Measurements from ENCODE around the gene SGTA.

The SGTA gene

DNA sequence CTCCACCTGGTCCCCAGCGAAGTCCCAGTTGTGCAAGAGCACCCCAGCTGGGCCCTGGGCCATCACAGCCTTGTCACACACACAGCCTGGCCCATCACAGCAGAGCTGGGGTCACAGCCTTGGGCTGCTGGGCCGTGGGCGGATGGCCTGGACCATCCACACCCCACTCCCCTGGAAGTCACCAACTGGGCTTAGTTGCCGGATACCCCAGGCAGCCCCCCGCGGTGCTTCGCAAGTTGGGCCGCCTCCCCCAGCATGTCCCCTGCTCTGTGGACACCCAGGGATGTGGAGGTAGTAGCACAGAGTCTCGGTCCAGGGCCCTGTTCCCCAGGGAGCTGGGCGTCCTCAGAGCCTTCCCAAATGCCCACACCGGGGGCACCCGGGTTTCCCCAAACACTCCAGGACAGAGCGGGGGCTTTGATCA is 32.1 kb upstream of the SGTA start:
- no peak overlapping the region for H3K4me3 ChIP-seq (ENCODE audit: low read depth in 1 of 2, low read length in 2 of 2)
- H3K36me3 ChIP-seq (ENCODE audit: insufficient read depth, low read length) = no peaks in the 10 kb centered on the region
- H3K9me3 ChIP-seq (ENCODE audit: low read length) = no peaks in the 10 kb centered on the region
- H3K27me3 ChIP-seq (ENCODE audit: control insufficient read depth in 1 of 2, insufficient read depth in 2 of 2, low read length in 2 of 2) = no peaks in the 10 kb centered on the region
- H3K27ac ChIP-seq (ENCODE audit: low read depth, low read length) = no peak overlapping the region
- no peaks in the 10 kb centered on the region for H3K4me1 ChIP-seq (ENCODE audit: insufficient read depth, low read length)
- H3K9ac ChIP-seq (ENCODE audit: low read length) = no peak overlapping the region

DNA sequence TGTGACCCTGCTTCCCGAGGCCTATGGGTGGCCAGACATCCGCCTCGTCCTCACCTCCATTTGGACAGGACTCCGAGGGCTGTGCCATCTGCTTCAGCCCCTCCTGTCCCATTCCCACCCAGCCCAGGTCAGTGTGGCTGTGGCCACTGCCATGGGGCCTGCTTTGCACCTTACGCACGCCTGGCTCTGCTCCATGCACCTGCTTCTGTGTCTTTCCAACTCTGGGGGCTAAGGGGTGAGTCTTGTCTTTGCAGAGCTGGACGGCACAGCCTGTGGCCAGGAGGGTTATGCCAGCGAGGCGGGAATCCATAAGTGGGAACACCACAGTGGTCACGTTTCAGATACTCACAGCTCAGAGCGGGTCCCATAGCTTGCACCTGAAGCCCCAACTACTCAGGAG is 31.4 kb upstream of the SGTA start:
- no peak overlapping the region for H3K9ac ChIP-seq (ENCODE audit: low read length)
- no peaks in the 10 kb centered on the region for H3K36me3 ChIP-seq (ENCODE audit: insufficient read depth, low read length)
- no peaks in the 10 kb centered on the region for H3K27me3 ChIP-seq (ENCODE audit: control insufficient read depth in 1 of 2, insufficient read depth in 2 of 2, low read length in 2 of 2)
- H3K4me3 ChIP-seq (ENCODE audit: low read depth in 1 of 2, low read length in 2 of 2) = no peak overlapping the region
- H3K27ac ChIP-seq (ENCODE audit: low read depth, low read length) = no peak overlapping the region
- H3K9me3 ChIP-seq (ENCODE audit: low read length) = no peaks in the 10 kb centered on the region
- H3K4me1 ChIP-seq (ENCODE audit: insufficient read depth, low read length) = no peaks in the 10 kb centered on the region

DNA sequence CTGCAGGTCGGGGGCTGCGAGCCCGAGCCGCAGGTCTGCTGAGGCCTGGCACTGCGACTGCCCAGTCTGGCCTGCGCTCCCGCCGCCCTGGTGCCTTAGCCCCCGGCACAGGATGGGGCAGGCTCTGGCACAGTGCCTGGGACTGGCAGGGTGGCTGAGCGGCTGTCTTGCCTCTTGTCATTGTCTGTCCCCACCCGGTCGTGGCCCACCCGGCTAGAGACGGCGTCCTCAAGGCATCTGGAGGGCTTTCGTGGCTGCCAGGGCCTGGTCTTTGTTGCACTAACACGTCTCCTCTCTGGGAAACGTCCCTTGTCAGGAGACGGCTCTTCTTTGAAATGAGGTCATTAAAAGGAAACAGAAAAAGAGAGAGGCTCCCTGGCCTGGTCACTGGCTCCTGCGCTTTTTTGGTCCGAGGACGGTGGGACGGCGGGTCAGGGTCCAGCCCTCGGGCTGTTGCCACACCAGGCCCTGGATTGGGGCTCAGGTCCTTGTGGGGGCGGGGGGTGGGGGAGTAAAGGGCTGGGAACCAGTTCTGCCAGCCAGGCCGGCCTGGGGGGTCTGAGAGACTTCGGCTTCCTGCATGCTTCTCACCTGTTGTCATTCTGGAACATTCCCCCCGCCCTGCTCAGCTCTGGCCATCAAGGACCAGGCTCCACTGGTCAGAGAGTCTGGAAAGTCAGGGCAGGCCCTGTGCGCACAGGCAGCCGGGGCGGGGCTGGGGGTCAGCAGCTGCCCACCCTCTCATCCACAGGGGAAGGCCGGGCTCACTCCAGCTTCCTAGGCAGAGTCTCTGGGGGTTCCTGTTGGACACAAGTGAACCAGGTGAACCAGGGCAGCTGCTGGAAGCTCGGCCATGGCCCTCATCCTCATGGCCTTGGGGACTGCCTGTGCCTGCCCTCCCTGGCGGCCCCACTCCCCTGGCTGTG is 30.4 kb upstream of the SGTA start:
- Histone ChIP-seq H3K36me3 (ENCODE audit: insufficient read depth, low read length) (no peaks in the 10 kb centered on the region), H3K4me3 (ENCODE audit: low read depth in 1 of 2, low read length in 2 of 2) (no peak overlapping the region), H3K27ac (ENCODE audit: low read depth, low read length) (no peak overlapping the region), H3K9me3 (ENCODE audit: low read length) (no peaks in the 10 kb centered on the region), H3K27me3 (ENCODE audit: control insufficient read depth in 1 of 2, insufficient read depth in 2 of 2, low read length in 2 of 2) (no peaks in the 10 kb centered on the region), H3K9ac (ENCODE audit: low read length) (no peak overlapping the region), H3K4me1 (ENCODE audit: insufficient read depth, low read length) (no peaks in the 10 kb centered on the region)

DNA sequence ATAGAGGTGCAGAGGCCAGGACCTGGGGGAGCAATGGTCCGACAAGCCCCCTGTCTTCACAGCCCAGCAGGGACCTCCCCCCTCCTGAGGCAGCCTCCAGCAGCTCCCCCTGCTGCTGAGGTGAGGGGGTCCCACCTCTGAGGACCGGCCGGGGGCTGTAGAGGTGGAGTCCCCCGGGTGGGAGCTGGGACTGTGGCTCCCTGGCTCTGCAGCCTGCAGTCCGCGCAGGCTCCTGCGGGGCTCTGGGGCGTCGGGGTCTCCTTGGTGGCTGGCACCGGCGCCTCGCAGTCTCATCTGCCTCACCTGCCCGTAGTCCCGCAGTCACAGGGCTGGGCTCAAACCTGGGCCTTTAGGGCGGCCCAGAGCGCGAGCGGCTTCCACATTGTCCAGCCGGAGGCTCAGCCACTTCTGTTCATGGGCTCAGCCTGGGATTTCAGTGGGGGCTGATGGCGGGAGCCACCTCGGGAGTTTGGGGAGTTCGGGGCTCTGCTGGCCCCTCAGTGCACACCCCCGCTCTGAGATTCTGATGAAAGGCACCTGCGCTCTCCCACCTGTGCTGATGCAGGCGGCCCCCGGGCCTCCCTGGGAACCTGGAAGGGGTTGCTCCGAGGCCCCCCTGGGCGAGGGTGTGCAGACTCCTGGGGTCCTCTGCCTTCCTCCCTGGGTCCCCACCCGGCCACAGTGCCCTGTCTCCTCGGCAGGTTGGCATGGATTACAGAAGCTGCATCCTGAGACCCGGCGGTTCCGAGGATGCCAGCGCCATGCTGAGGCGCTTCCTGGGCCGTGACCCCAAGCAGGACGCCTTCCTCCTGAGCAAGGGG is 29.6 kb upstream of the SGTA start:
- Histone ChIP-seq H3K9ac (ENCODE audit: low read length) (no peak overlapping the region), H3K27me3 (ENCODE audit: control insufficient read depth in 1 of 2, insufficient read depth in 2 of 2, low read length in 2 of 2) (no peaks in the 10 kb centered on the region), H3K36me3 (ENCODE audit: insufficient read depth, low read length) (no peaks in the 10 kb centered on the region), H3K27ac (ENCODE audit: low read depth, low read length) (no peak overlapping the region), H3K9me3 (ENCODE audit: low read length) (no peaks in the 10 kb centered on the region), H3K4me3 (ENCODE audit: low read depth in 1 of 2, low read length in 2 of 2) (no peak overlapping the region), H3K4me1 (ENCODE audit: insufficient read depth, low read length) (no peaks in the 10 kb centered on the region)

DNA sequence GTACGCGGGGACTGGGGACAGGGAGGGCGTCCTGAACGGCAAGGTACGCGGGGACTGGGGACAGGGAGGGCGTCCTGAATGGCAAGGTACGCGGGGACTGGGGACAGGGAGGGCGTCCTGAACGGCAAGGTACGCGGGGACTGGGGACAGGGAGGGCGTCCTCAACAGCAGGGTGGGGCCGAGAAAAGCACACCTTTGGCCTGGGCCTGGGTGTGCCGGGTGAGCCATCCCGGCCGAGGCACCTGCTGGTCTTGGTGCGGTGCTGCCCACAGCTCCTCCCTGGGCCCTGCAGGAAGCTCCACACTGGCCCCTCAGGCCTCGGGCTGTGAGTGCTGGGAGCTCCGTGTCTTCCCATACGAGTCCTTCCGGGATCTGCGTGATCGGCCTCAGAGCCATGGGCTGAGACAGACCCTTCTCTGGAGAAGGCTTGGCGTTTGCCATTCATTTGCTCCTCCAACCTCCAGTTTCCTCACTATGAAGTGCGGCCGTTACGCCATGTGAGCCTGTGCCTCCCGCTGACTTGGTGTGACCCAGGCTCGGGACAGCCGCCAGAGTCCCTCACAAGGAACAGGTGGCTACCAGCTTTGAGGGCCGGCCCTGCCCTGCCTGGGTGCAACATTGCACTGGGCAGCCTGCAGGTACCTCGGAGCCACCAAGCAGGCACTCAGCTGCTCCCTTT is 28.8 kb upstream of the SGTA start:
- no peak overlapping the region for H3K9ac ChIP-seq (ENCODE audit: low read length)
- no peak overlapping the region for H3K27ac ChIP-seq (ENCODE audit: low read depth, low read length)
- no peaks in the 10 kb centered on the region for H3K36me3 ChIP-seq (ENCODE audit: insufficient read depth, low read length)
- H3K9me3 ChIP-seq (ENCODE audit: low read length) = no peaks in the 10 kb centered on the region
- no peak overlapping the region for H3K4me3 ChIP-seq (ENCODE audit: low read depth in 1 of 2, low read length in 2 of 2)
- no peaks in the 10 kb centered on the region for H3K4me1 ChIP-seq (ENCODE audit: insufficient read depth, low read length)
- no peaks in the 10 kb centered on the region for H3K27me3 ChIP-seq (ENCODE audit: control insufficient read depth in 1 of 2, insufficient read depth in 2 of 2, low read length in 2 of 2)

DNA sequence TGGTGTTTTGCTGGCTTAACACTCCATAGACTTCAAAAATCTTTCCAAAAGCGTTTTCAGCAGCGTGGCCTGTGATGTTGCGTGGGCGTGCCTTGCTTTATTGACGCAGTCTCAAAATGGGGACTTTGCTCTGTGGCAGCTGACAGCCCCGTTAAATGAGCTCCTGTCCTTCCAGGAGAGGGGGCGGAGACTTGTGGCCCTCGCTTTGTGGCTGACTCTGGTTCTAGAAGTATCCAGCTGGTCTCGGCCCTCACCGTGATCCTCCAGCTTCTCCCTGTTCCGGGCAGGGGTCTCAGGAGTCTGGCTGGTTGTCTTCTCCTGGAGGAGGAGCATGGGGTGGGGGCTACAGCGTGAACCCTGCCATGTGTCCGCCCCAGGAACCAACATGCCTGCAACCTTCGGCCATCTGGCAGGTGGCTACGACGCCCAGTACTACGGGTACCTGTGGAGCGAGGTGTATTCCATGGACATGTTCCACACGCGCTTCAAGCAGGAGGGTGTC is 28.2 kb upstream of the SGTA start:
- Histone ChIP-seq H3K9me3 (ENCODE audit: low read length) (no peaks in the 10 kb centered on the region), H3K27me3 (ENCODE audit: control insufficient read depth in 1 of 2, insufficient read depth in 2 of 2, low read length in 2 of 2) (no peaks in the 10 kb centered on the region), H3K36me3 (ENCODE audit: insufficient read depth, low read length) (peaks cover 5% of the 10 kb centered on the region), H3K9ac (ENCODE audit: low read length) (no peak overlapping the region), H3K27ac (ENCODE audit: low read depth, low read length) (no peak overlapping the region), H3K4me3 (ENCODE audit: low read depth in 1 of 2, low read length in 2 of 2) (no peak overlapping the region), H3K4me1 (ENCODE audit: insufficient read depth, low read length) (no peaks in the 10 kb centered on the region)

DNA sequence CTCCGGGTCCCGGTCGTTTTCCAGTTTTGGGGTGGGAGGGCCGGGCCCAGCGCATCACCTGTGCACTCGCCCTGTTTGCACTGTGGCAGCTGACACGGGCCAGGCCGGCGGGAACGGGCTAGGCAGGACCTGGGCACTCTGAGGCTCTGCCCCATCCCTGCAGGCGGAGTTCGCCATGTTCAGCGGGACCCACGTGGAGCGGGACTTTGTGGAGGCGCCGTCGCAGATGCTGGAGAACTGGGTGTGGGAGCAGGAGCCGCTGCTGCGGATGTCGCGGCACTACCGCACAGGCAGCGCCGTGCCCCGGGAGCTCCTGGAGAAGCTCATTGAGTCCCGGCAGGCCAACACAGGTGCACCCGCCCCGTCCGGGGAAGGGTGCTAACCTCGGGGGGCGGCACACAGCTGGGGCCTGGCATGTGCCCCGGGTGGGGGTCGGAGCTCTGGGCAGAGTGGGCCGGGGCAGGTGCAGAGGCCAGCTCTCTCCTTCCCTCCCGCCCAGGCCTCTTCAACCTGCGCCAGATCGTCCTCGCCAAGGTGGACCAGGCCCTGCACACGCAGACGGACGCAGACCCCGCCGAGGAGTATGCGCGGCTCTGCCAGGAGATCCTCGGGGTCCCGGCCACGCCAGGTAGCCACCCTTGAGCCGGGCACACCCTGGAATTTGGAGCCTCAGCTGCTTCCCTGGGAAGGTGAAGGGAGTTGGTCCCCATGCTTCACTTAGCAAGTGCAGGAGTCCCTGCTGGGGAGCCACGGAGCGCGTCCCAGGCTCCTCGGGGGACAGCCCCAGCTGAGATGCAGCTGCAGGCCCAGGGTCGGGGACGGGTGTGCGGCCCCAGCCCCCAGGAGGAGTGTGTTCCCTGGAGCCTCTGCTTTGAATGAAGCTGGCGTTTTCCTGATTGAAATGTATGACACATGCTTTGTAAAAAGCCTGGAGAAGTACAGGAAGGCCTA is 27.3 kb upstream of the SGTA start:
- Histone ChIP-seq H3K4me3 (ENCODE audit: low read depth in 1 of 2, low read length in 2 of 2) (no peak overlapping the region), H3K27me3 (ENCODE audit: control insufficient read depth in 1 of 2, insufficient read depth in 2 of 2, low read length in 2 of 2) (no peaks in the 10 kb centered on the region), H3K9ac (ENCODE audit: low read length) (no peak overlapping the region), H3K9me3 (ENCODE audit: low read length) (no peaks in the 10 kb centered on the region), H3K4me1 (ENCODE audit: insufficient read depth, low read length) (no peaks in the 10 kb centered on the region), H3K27ac (ENCODE audit: low read depth, low read length) (no peak overlapping the region), H3K36me3 (ENCODE audit: insufficient read depth, low read length) (peaks cover 9% of the 10 kb centered on the region)

DNA sequence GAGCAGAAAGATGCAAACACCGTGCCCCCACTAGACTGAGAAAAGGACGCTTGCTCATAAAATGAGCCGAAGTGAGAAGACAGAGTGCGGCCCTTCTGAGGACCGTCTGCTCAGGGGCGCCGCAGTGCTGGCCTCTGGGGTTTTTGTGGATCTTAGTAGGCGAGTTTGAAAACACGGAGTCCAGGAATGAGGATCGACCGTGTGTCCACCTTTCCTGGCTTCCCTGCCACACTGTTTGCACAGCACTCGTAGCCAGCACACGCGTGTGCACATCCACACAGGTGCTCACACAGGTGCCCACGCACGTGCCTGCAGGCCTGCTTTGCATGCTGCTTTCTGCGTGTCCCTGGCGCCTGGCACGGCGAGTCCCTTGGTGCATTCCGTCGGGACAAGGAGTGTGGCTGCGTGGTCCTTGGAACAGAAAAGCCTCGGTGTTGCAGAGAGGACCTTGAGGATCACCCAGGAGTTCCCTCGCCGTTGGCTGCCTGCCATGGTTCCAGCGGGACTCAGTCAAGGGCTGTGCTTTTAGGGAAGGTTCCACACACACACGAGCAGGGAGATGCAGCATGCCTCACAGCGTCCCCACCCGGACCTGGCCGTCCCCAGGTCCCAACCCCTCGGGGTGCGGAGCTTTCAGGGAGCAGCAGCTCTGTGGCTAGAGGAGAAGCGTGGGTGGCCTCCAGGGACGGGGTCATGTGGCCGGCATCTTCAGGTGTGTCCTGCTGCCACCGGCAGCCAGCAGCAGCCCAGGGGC is 26.5 kb upstream of the SGTA start:
- H3K36me3 ChIP-seq (ENCODE audit: insufficient read depth, low read length) = peaks cover 11% of the 10 kb centered on the region

DNA sequence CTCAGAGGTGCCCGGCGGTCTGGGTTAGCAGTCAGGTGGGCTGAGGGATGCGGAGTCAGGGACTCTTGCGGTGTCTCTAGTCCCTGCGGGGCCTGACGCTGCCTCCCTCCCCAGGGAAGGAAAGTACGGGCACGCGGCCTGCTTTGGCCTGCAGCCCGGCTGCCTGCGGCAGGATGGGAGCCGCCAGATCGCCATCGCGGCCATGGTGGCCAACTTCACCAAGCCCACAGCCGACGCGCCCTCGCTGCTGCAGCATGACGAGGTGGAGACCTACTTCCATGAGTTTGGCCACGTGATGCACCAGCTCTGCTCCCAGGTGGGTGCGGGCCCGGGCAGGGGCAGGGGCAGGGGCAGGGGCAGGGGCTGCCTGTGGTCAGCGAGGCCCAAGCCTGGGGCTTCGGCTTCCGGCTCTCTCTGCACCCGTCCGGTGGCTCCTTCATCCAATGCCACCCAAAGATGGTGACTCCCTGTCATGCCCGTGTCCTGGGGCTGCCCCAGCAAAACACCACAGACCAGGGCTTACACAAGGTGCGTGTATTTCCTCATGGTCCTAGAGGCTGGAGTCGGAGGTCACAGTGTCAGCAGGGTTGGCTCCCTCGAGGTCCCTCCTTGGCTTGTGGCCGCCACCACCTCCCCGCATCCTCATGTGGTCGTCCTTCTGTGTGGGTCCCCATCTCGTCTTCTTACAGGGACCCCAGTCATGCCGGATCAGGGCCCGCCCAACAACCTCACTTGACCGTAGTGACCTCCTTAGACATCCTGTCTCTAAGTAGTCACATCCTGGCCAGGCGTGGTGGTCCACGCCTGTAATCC is 25.3 kb upstream of the SGTA start:
- Histone ChIP-seq H3K4me1 (ENCODE audit: insufficient read depth, low read length) (no peaks in the 10 kb centered on the region), H3K27ac (ENCODE audit: low read depth, low read length) (no peak overlapping the region), H3K27me3 (ENCODE audit: control insufficient read depth in 1 of 2, insufficient read depth in 2 of 2, low read length in 2 of 2) (no peaks in the 10 kb centered on the region), H3K4me3 (ENCODE audit: low read depth in 1 of 2, low read length in 2 of 2) (no peak overlapping the region), H3K36me3 (ENCODE audit: insufficient read depth, low read length) (peaks cover 11% of the 10 kb centered on the region), H3K9ac (ENCODE audit: low read length) (no peak overlapping the region), H3K9me3 (ENCODE audit: low read length) (no peaks in the 10 kb centered on the region)

More for the DNA sequence above, 26.5 kb upstream of the SGTA start:
- Histone ChIP-seq H3K9me3 (ENCODE audit: low read length) (no peaks in the 10 kb centered on the region), H3K27me3 (ENCODE audit: control insufficient read depth in 1 of 2, insufficient read depth in 2 of 2, low read length in 2 of 2) (no peaks in the 10 kb centered on the region), H3K4me1 (ENCODE audit: insufficient read depth, low read length) (no peaks in the 10 kb centered on the region), H3K9ac (ENCODE audit: low read length) (no peak overlapping the region), H3K4me3 (ENCODE audit: low read depth in 1 of 2, low read length in 2 of 2) (no peak overlapping the region), H3K27ac (ENCODE audit: low read depth, low read length) (no peak overlapping the region)

Measured in muscle layer of colon (tissue), 2 donors.